ENCODE data around the gene NR4A3.

DNA sequence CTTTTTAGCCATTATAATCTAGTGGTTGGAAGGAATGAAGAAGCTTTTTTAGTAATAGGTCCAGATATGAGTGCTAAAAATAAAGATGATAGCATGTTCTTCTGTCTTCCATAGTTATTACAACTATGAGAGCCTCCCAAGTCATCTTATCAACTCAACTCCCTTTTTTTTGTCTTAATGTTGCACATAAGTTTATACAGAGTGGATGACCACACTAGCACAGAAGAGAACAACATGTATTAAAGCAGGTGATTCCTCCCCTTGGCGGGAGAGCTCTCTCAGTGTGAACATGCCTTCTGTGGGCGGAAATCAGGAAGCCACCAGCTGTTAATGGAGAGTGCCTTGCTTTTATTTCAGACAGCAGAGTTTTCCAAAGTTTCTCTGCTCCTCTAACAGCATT, 44.7 kb downstream of the NR4A3 start:
- TF ChIP-seq JUND (IDR thresholded peaks at IDR 0.05) = no peak
- TF ChIP-seq, protein P1, sequence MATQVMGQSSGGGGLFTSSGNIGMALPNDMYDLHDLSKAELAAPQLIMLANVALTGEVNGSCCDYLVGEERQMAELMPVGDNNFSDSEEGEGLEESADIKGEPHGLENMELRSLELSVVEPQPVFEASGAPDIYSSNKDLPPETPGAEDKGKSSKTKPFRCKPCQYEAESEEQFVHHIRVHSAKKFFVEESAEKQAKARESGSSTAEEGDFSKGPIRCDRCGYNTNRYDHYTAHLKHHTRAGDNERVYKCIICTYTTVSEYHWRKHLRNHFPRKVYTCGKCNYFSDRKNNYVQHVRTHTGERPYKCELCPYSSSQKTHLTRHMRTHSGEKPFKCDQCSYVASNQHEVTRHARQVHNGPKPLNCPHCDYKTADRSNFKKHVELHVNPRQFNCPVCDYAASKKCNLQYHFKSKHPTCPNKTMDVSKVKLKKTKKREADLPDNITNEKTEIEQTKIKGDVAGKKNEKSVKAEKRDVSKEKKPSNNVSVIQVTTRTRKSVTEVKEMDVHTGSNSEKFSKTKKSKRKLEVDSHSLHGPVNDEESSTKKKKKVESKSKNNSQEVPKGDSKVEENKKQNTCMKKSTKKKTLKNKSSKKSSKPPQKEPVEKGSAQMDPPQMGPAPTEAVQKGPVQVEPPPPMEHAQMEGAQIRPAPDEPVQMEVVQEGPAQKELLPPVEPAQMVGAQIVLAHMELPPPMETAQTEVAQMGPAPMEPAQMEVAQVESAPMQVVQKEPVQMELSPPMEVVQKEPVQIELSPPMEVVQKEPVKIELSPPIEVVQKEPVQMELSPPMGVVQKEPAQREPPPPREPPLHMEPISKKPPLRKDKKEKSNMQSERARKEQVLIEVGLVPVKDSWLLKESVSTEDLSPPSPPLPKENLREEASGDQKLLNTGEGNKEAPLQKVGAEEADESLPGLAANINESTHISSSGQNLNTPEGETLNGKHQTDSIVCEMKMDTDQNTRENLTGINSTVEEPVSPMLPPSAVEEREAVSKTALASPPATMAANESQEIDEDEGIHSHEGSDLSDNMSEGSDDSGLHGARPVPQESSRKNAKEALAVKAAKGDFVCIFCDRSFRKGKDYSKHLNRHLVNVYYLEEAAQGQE (IDR thresholded peaks at IDR 0.05; ENCODE audit: low read depth) = no peak
- TF ChIP-seq, protein P2, sequence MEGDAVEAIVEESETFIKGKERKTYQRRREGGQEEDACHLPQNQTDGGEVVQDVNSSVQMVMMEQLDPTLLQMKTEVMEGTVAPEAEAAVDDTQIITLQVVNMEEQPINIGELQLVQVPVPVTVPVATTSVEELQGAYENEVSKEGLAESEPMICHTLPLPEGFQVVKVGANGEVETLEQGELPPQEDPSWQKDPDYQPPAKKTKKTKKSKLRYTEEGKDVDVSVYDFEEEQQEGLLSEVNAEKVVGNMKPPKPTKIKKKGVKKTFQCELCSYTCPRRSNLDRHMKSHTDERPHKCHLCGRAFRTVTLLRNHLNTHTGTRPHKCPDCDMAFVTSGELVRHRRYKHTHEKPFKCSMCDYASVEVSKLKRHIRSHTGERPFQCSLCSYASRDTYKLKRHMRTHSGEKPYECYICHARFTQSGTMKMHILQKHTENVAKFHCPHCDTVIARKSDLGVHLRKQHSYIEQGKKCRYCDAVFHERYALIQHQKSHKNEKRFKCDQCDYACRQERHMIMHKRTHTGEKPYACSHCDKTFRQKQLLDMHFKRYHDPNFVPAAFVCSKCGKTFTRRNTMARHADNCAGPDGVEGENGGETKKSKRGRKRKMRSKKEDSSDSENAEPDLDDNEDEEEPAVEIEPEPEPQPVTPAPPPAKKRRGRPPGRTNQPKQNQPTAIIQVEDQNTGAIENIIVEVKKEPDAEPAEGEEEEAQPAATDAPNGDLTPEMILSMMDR (IDR thresholded peaks at IDR 0.05 in 2 of 3, conservative IDR thresholded peaks at IDR 0.05 in 1 of 3; ENCODE audit: borderline replicate concordance in 1 of 3, insufficient read depth in 1 of 3, low read depth in 2 of 3, low read length in 2 of 3) = no peak
- no peak for TF ChIP-seq SP1 (IDR thresholded peaks at IDR 0.05; ENCODE audit: low read depth)
- TF ChIP-seq EZH2phosphoT487 (IDR thresholded peaks at IDR 0.05; ENCODE audit: borderline replicate concordance) = no peak
- no peak for TF ChIP-seq CBX3 (IDR thresholded peaks at IDR 0.05; ENCODE audit: low read depth)
- no peak for TF ChIP-seq EZH2 (IDR thresholded peaks at IDR 0.05)
- TF ChIP-seq SIN3A (IDR thresholded peaks at IDR 0.05; ENCODE audit: low read depth) = no peak
- no peak for TF ChIP-seq POLR2A (IDR thresholded peaks at IDR 0.05; ENCODE audit: borderline replicate concordance, extremely low read depth, insufficient read depth, insufficient read length)
- no peak for TF ChIP-seq CEBPB (IDR thresholded peaks at IDR 0.05; ENCODE audit: low read depth)
- TF ChIP-seq TCF7L2 (IDR thresholded peaks at IDR 0.05; ENCODE audit: borderline replicate concordance, extremely low read depth, insufficient read depth, insufficient read length) = no peak
- TF ChIP-seq, protein P3, sequence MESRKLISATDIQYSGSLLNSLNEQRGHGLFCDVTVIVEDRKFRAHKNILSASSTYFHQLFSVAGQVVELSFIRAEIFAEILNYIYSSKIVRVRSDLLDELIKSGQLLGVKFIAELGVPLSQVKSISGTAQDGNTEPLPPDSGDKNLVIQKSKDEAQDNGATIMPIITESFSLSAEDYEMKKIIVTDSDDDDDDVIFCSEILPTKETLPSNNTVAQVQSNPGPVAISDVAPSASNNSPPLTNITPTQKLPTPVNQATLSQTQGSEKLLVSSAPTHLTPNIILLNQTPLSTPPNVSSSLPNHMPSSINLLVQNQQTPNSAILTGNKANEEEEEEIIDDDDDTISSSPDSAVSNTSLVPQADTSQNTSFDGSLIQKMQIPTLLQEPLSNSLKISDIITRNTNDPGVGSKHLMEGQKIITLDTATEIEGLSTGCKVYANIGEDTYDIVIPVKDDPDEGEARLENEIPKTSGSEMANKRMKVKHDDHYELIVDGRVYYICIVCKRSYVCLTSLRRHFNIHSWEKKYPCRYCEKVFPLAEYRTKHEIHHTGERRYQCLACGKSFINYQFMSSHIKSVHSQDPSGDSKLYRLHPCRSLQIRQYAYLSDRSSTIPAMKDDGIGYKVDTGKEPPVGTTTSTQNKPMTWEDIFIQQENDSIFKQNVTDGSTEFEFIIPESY (IDR thresholded peaks at IDR 0.05; ENCODE audit: extremely low read depth, insufficient replicate concordance, low read length) = no peak
- no peak for TF ChIP-seq POLR2AphosphoS5 (IDR thresholded peaks at IDR 0.05; ENCODE audit: low read depth, low read length)
- no peak for TF ChIP-seq ZNF274 (IDR thresholded peaks at IDR 0.05; ENCODE audit: low read depth, low read length)

Data from HCT116 (cell line).